Left lung (tissue), 10 donors: ENCODE results near the gene FOSL1. TPM values are rescaled to one million over a fixed set of nuclear protein-coding genes. Genes with fewer than 3 reads are reported as not detected.

Source experiments
- ATAC-seq: fragments of 200-7000 bp; cut with Tn5 transposase; one replicate; pipeline ENCODE4 v1.9.1; 2020; ENCODE audit warnings: moderate library complexity
- DNase-seq, 4 donors: peaks; one replicate each; pipeline ENCODE4 v3.0.0-alpha.2; 2013 to 2020
- H3K27ac ChIP-seq, 2 donors: fragments of 200-600 bp; sonication (generic) in 1 of 2; one replicate each; pipeline versions ENCODE4 v1.5.0 to v1.8.0; 2020 to 2021
- H3K27me3 ChIP-seq, 2 donors: fragments of 200-600 bp; sonication (generic) in 1 of 2; one replicate each; pipeline versions ENCODE4 v1.5.0 to v1.8.0; 2020 to 2021
- H3K36me3 ChIP-seq, 2 donors: fragments of 200-600 bp; sonication (generic) in 1 of 2; one replicate each; pipeline versions ENCODE4 v1.5.0 to v1.8.0; 2020 to 2021
- H3K4me1 ChIP-seq, 2 donors: fragments of 200-600 bp; one replicate each; pipeline ENCODE4 v1.8.0; 2021
- H3K4me3 ChIP-seq, 2 donors: fragments of 200-600 bp; sonication (generic) in 1 of 2; one replicate each; pipeline versions ENCODE4 v1.5.0 to v1.8.0; 2020 to 2021; ENCODE audit warnings: mild to moderate bottlenecking in 1 of 2
- H3K9me3 ChIP-seq, 2 donors: fragments of 200-600 bp; sonication (generic) in 1 of 2; one replicate each; pipeline versions ENCODE4 v1.5.0 to v1.8.0; 2020 to 2021
- intact Hi-C, 2 donors: fragments of 100-400 bp; cut with DNase I; formaldehyde crosslinking; loops; one replicate each; pipeline versions ENCODE4 v1.11.2 to v1.14.2; 2022
- polyA plus RNA-seq, 6 donors: library from polyadenylated mRNA; unstranded; fragments of 120-200 nt; gene quantifications; one replicate each; pipeline ENCODE4 v1.2.1, GENCODE V29; 2013; ENCODE audit not compliant: insufficient read length in 6 of 6
- total RNA-seq, 2 donors: library from RNA; stranded (reverse); fragmentation: NEBNext Ultra II Directional; extraction: Animal tissue kit (Norgen Biotek cat#: 25700); gene quantifications; one replicate each; pipeline ENCODE4 v1.2.1, GENCODE V29; 2021
- TF ChIP-seq, protein P1 (sequence below), 2 donors: fragments of 200-600 bp; sonication (generic) in 1 of 2; IDR thresholded peaks; one replicate each; pipeline versions ENCODE4 v1.5.0 to v1.8.0; 2021; ENCODE audit warnings: antibody characterized with exemption in 2 of 2
- donor health status: DM: no; HTN: yes; CAD: no.
- donor health status: DM: no; HTN: no; CAD: no.

Gene FOSL1
- total and polyA plus RNA-seq, 8 donors, result 0.17 to 16.3 (median 0.22) TPM; not detected in 2

DNA sequence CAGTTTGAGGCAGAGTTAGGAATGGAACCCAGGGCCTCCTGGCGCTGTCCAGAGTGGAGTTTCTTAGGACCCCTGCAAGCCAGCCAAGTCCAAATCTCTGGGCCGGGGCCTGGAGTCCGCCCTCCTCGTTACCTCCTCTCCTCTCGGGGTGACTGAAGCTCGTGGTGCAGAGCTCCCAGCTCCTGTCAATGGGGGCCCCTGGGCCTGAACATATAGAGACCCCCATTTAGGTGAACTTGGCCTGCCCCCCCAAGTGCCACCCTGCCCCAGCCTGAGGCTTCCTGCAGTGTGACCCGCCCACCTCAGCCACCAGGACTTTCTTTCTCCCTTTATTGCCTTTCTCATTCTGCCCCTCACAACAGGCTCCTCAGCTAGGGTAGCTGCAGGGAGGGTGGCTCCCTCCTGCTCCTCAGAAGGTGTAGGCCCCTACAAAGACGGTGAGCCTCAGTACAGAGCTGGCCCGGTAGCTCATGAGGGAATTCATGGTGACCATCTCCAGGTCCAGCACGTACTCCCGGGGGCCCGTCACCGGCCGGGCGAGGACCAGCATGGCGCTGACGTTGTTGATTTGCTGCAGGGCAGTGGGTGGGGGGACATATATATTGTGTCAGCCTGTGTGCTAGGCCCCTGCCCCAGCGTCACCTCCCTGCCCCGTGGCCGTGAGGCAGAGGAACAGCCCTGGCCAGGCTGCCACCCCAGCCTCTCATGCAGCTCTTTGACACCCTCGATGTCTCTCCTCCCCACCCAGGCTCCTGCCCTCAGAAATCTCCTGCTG is 33.5 kb downstream of the FOSL1 start:
- H3K27me3 ChIP-seq, result no peaks in the 10 kb centered on the region
- peak in 1 of 4 donors; percentile 68 for DNase-seq
- no peaks in the 10 kb centered on the region for H3K9me3 ChIP-seq
- intact Hi-C loops, result no loop called here
- no peak overlapping the region for H3K4me3 ChIP-seq
- H3K27ac ChIP-seq, result no peak overlapping the region
- peaks cover 5 to 54% of the 10 kb centered on the region in 2 donors for H3K4me1 ChIP-seq
- peaks cover 0 to 70% of the 10 kb centered on the region in 2 donors for H3K36me3 ChIP-seq
- TF ChIP-seq, protein P1, sequence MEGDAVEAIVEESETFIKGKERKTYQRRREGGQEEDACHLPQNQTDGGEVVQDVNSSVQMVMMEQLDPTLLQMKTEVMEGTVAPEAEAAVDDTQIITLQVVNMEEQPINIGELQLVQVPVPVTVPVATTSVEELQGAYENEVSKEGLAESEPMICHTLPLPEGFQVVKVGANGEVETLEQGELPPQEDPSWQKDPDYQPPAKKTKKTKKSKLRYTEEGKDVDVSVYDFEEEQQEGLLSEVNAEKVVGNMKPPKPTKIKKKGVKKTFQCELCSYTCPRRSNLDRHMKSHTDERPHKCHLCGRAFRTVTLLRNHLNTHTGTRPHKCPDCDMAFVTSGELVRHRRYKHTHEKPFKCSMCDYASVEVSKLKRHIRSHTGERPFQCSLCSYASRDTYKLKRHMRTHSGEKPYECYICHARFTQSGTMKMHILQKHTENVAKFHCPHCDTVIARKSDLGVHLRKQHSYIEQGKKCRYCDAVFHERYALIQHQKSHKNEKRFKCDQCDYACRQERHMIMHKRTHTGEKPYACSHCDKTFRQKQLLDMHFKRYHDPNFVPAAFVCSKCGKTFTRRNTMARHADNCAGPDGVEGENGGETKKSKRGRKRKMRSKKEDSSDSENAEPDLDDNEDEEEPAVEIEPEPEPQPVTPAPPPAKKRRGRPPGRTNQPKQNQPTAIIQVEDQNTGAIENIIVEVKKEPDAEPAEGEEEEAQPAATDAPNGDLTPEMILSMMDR (IDR thresholded peaks at IDR 0.05), result no peak
- ATAC-seq, result no peak

GRCh38 chr11:65865550-65866172 is 34.5 kb downstream of the FOSL1 start:
- intact Hi-C loops, result no loop called here

GRCh38 chr11:65864706-65865471 is 35.3 kb downstream of the FOSL1 start:
- Histone ChIP-seq H3K4me1 (peaks cover 10 to 51% of the 10 kb centered on the region in 2 donors), H3K27me3 (no peaks in the 10 kb centered on the region), H3K4me3 (no peak overlapping the region), H3K27ac (no peak overlapping the region), H3K36me3 (peaks cover 0 to 71% of the 10 kb centered on the region in 2 donors), H3K9me3 (no peaks in the 10 kb centered on the region)
- intact Hi-C loops, result no loop called here
- ATAC-seq, result no peak
- TF ChIP-seq, protein P1 (IDR thresholded peaks at IDR 0.05), result no peak
- DNase-seq, result peak in 1 of 4 donors; percentile 49

More at GRCh38 chr11:65865550-65866172, 34.5 kb downstream of the FOSL1 start:
- no peak overlapping the region for H3K27ac ChIP-seq
- H3K4me1 ChIP-seq, result peaks cover 10 to 52% of the 10 kb centered on the region in 2 donors
- H3K36me3 ChIP-seq, result peaks cover 0 to 71% of the 10 kb centered on the region in 2 donors
- no peak for ATAC-seq
- peak in 1 of 4 donors; percentile 62 for DNase-seq
- H3K9me3 ChIP-seq, result no peaks in the 10 kb centered on the region
- TF ChIP-seq, protein P1 (IDR thresholded peaks at IDR 0.05), result no peak
- no peaks in the 10 kb centered on the region for H3K27me3 ChIP-seq
- no peak overlapping the region for H3K4me3 ChIP-seq

- Histone ChIP-seq H3K9me3 (no peaks in the 10 kb centered on the region), H3K27me3 (no peaks in the 10 kb centered on the region), H3K36me3 (peaks cover 0 to 71% of the 10 kb centered on the region in 2 donors), H3K4me3 (no peak overlapping the region), H3K4me1 (peaks cover 10 to 53% of the 10 kb centered on the region in 2 donors), H3K27ac (no peak overlapping the region)
- ATAC-seq (no peak), DNase-seq (peak in 1 of 4 donors; percentile 37)
- TF ChIP-seq, protein P1 (IDR thresholded peaks at IDR 0.05), result no peak
- intact Hi-C loops, result no loop called here
Observed at GRCh38 chr11:65863889-65864705, 36.1 kb downstream of the FOSL1 start.
